AG10803 (cell line): Measurements from ENCODE around the gene FAM135A.

Experiments used
- DNase-seq: peaks from one replicate; pipeline ENCODE4 v3.0.0; 2010; ENCODE audit warnings: low read depth
- H3K4me3 ChIP-seq: 2 replicates; pipeline ENCODE4 v1.5.1; 2011; ENCODE audit warnings: mild to moderate bottlenecking, low read length, control low read depth
- TF ChIP-seq, protein P1 (sequence below): conservative IDR thresholded peaks from 2 replicates; pipeline ENCODE4 v1.5.1; 2011; ENCODE audit warnings: mild to moderate bottlenecking, low read length, control low read depth, inconsistent platforms

FAM135A gene

DNA sequence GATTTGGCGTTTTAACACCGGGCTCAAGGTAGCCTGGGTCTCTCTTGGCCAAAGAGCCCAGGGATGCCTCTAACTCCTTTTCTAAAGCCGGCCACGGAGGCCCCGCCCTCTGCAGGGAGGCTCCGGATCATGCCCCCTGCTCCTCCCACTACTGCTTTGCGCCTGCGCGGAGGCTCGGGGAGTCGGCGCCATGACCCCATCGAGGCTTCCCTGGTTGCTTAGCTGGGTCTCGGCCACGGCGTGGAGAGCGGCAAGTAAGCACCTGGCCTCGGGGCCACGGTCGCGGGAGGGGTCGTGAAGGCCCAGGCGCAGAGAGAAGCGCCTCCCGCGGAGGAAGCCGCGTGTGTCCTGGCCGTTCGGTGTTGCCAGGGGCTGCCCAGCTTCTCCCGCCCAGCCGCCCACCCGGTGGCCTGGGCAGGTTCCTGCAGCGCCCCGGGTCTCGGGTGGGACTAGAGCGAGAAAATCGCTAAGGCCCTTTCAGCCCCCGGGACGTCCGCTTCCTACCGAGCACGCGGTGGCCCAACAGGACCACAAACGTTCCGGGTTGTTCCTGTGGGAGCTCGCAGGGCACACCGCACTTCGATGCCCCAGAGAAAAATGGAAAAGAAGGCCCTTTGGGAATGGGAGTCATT is 153.6 kb downstream of the FAM135A start, which contains the start of gene SDHAF4:
Gene SDHAF4 (plus strand): TSS at position 180 of the 632 bp plus-strand sequence. CDS start 11 bp downstream, at position 191.
- peak; percentile 85 for DNase-seq
- TF ChIP-seq, protein P1, sequence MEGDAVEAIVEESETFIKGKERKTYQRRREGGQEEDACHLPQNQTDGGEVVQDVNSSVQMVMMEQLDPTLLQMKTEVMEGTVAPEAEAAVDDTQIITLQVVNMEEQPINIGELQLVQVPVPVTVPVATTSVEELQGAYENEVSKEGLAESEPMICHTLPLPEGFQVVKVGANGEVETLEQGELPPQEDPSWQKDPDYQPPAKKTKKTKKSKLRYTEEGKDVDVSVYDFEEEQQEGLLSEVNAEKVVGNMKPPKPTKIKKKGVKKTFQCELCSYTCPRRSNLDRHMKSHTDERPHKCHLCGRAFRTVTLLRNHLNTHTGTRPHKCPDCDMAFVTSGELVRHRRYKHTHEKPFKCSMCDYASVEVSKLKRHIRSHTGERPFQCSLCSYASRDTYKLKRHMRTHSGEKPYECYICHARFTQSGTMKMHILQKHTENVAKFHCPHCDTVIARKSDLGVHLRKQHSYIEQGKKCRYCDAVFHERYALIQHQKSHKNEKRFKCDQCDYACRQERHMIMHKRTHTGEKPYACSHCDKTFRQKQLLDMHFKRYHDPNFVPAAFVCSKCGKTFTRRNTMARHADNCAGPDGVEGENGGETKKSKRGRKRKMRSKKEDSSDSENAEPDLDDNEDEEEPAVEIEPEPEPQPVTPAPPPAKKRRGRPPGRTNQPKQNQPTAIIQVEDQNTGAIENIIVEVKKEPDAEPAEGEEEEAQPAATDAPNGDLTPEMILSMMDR = peak; percentile 15
- H3K4me3 ChIP-seq = peak within 1 kb of the TSS; percentile 89

DNA sequence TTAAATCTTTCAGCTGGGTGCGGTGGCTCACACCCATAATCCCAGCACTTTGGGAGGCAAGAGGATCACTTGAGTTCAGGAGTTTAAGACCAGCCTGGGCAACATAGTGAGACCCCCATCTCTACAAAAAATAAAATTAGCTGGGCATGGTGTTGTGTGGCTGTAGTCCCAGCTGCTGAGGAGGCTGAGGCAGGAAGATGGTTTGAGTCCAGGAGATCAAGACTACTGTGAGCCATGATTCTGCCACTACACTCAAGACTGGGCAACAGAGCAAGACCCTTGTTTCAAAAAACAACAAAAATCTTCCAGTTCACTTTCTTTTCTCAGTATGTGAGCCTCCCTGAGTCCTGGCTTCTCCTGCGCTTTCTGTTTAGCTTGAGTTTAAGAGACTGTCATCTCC is 161.3 kb downstream of the FAM135A start:
- TF ChIP-seq, protein P1 = no peak
- DNase-seq = no peak
- H3K4me3 ChIP-seq = no peak overlapping the region

DNA sequence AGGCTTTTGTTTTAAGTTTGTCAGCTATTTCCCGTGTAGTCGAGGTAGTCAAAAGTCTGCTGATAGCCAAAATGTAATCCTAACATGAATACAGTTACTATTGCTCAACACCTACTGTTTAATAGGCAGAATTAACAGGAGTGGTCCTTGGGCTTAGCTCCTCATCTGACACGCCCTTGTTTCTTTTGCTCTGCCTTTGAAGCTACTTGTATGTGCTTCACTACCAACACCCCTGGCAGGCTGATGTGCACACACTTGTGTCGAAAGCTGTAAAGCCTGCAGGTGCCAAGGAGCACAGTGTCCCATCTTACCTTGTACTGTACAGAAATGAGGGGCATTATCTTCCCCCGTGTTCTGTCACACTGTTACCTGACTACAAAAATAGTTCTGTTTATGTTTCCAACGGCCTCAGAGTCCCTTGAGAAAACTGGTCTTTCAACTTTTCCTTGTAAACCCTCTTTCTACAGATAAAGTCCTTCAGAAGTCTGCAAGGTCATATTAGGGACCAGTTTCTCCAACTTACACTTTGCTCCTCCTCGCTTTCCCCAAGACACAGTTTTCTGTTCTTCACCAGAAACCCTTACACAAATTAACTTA is 162.7 kb downstream of the FAM135A start:
- no peak overlapping the region for H3K4me3 ChIP-seq
- TF ChIP-seq, protein P1 = no peak
- DNase-seq = no peak

DNA sequence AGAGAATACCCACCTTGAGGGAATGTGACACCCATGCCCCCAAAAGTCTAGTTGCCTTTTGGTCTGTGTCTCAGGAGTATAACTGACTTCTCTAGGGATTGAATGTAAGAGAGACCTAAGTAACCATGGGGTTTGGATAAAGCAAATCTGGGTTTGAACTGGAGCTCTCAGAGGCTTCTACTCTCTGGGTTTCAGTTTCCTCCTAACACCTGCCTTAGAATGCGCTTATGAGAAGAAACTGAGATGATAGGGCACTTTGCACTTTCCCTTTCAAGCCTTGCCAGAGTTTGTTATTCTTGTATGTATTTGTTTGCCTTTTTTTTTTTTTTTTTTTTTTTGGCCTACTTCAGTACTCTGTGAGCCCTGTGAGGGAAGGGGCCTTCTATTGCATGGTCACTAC is 172.8 kb downstream of the FAM135A start:
- TF ChIP-seq, protein P1 = no peak
- no peak for DNase-seq
- no peak overlapping the region for H3K4me3 ChIP-seq

DNA sequence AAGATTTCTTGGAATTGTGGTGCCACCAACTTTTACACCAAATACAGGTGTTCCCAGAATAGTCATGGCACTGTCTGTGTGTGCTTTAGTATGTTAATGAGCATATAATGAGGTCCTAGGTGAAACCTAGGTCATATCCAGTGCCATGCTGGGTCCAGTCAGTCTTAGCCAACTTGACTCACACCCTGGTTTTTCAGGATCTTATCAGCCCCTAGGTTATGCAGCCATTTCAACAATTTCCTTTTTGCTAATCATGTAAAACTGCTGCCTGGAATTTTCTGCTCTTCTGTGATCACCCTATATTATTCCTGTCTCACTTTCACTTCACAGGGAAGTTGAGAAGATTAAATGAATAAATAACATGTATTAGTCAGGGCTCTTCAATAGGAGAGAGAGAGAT is 177.1 kb downstream of the FAM135A start:
- TF ChIP-seq, protein P1 = no peak
- no peak overlapping the region for H3K4me3 ChIP-seq
- DNase-seq = no peak

DNA sequence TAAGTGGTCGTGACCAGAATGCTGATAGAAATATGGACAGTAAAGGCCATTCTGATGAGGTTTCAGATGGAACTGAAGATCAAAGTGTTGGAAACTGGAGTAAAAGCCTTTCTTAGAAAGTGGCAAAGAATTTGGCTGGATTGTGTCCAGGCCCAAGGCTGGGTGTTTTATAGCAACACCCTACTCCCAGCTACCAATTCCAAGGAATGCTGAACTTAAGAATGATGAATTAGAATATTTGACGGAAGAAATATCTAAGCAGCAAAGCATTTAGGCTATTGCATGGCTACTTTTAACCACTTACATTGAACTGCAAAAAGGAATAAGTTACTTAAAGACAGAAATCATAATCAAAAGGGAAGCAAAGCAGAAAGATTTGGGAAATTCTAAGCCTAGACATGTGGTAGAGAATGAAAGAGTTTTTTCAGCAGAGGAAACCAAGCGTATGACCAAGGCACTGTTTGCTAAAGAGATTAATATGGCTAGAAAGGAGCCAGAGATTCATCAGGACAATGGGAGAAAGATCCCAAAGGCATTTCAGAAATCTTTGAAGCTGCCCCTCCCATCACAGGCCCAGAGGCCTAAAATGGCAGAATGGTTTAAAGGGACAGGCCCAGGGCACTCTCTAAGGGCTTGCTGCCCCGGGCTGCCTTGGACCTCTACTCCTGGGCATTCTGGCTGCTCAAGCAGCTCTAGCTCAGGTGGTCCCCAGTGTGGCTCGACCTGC is 179.2 kb downstream of the FAM135A start:
- no peak overlapping the region for H3K4me3 ChIP-seq
- DNase-seq = peak; percentile 38
- TF ChIP-seq, protein P1 = no peak
